Smooth muscle cell (in vitro differentiated cells): ENCODE measurements around the gene CPEB4. TPM values are rescaled to one million over a fixed set of nuclear protein-coding genes. Genes with fewer than 3 reads are reported as not detected.
A peak's percentile ranks its signal among the peaks of the same experiment; 100 is the strongest.

Source experiments
- DNase-seq: peaks from one replicate; lab custom pipeline; 2025; ENCODE audit not compliant: unreplicated experiment; lab: John Stamatoyannopoulos, UW
- H2AFZ ChIP-seq: fragments of 200-600 bp; sonication (generic); 2 replicates; pipeline ENCODE4 v1.6.0; 2016; ENCODE audit warnings: antibody characterized with exemption, low read depth, mild to moderate bottlenecking
- H3F3A ChIP-seq: fragments of 200-600 bp; sonication (generic); 2 replicates; pipeline ENCODE4 v1.6.0; 2017; ENCODE audit warnings: antibody characterized with exemption, low read depth
- H3K27ac ChIP-seq: fragments of 200-600 bp; sonication (generic); 2 replicates; pipeline ENCODE4 v1.5.1; 2016; ENCODE audit warnings: low read depth, mild to moderate bottlenecking
- H3K27me3 ChIP-seq: fragments of 200-600 bp; sonication (generic); 2 replicates; pipeline ENCODE4 v1.6.1; 2016; ENCODE audit warnings: low read depth, mild to moderate bottlenecking
- H3K36me3 ChIP-seq: fragments of 200-600 bp; sonication (generic); 2 replicates; pipeline ENCODE4 v1.5.1; 2016; ENCODE audit warnings: low read depth
- H3K4me1 ChIP-seq: fragments of 200-600 bp; sonication (generic); 2 replicates; pipeline ENCODE4 v1.5.1; 2016; ENCODE audit warnings: low read depth
- H3K4me2 ChIP-seq: fragments of 200-600 bp; sonication (generic); 2 replicates; pipeline ENCODE4 v1.6.0; 2016; ENCODE audit warnings: mild to moderate bottlenecking
- H3K4me3 ChIP-seq: fragments of 200-600 bp; sonication (generic); 2 replicates; pipeline ENCODE4 v1.5.1; 2016; ENCODE audit warnings: mild to moderate bottlenecking
- H3K79me2 ChIP-seq: fragments of 200-600 bp; sonication (generic); 2 replicates; pipeline ENCODE4 v1.6.0; 2016; ENCODE audit warnings: low read depth, mild to moderate bottlenecking
- H3K9ac ChIP-seq: fragments of 200-600 bp; sonication (generic); 2 replicates; pipeline ENCODE4 v1.6.0; 2016; ENCODE audit warnings: low read depth
- H3K9me3 ChIP-seq: fragments of 200-600 bp; sonication (generic); replicated peaks from 2 replicates; pipeline ENCODE4 v1.5.1; 2016; ENCODE audit warnings: low read depth
- H4K20me1 ChIP-seq: fragments of 200-600 bp; sonication (generic); 2 replicates; pipeline ENCODE4 v1.6.0; 2016; ENCODE audit warnings: low read depth
- CTCF ChIP-seq: fragments of 200-600 bp; sonication (generic); IDR thresholded peaks from 2 replicates; pipeline ENCODE4 v1.5.1; 2017; ENCODE audit warnings: borderline replicate concordance, mild to moderate bottlenecking, antibody characterized with exemption; ENCODE audit not compliant: insufficient read depth, poor library complexity, severe bottlenecking
- WGBS: methylation state at CpG from one replicate; pipeline ENCODE4 v1.1.7; 2016; ENCODE audit warnings: low lambda C conversion rate; 5-methylcytosine and 5-hydroxymethylcytosine counted together
- polyA plus RNA-seq: library from polyadenylated mRNA; unstranded; fragments of >200 nt; fragmentation: Nextera tagmentation; extraction: Ambion mirVana; gene quantifications from 2 replicates; pipeline ENCODE4 v1.2.1, GENCODE V29; 2016
- total RNA-seq: library from RNA; depleted of rRNA; stranded (reverse); fragments of >200 nt; gene quantifications from 2 replicates; pipeline ENCODE4 v1.2.3, GENCODE V29; 2014

CPEB4 gene
- total and polyA plus RNA-seq, 2 experiments from 2014 or later: 5.1 to 38.5 TPM

GRCh38 chr5:173924899-173925298 lies 36.8 kb downstream of the CPEB4 start:
- Histone ChIP-seq H3K79me2 (peaks cover 25% of the 10 kb centered on the region), H3K36me3 (no peaks in the 10 kb centered on the region), H2AFZ (no peak overlapping the region), H3K9me3 (no peaks in the 10 kb centered on the region), H3K27me3 (no peaks in the 10 kb centered on the region), H3K4me1 (peaks cover 42% of the 10 kb centered on the region), H3F3A (peaks cover 11% of the 10 kb centered on the region), H3K9ac (no peak overlapping the region), H4K20me1 (peaks cover 84% of the 10 kb centered on the region), H3K4me3 (no peak overlapping the region), H3K27ac (peak overlapping the region; percentile 45), H3K4me2 (peak overlapping the region; percentile 70)
- DNase-seq: no peak
- TF ChIP-seq CTCF: no peak

- Histone ChIP-seq H3K27ac (peak overlapping the region; percentile 45), H2AFZ (no peak overlapping the region), H3K4me2 (no peak overlapping the region), H3K4me1 (peaks cover 35% of the 10 kb centered on the region), H3K79me2 (peaks cover 25% of the 10 kb centered on the region), H3K9me3 (no peaks in the 10 kb centered on the region), H3K4me3 (no peak overlapping the region), H3F3A (peaks cover 11% of the 10 kb centered on the region), H3K9ac (no peak overlapping the region), H3K36me3 (no peaks in the 10 kb centered on the region), H4K20me1 (peaks cover 87% of the 10 kb centered on the region), H3K27me3 (no peaks in the 10 kb centered on the region)
- TF ChIP-seq CTCF: peak; percentile 55
- no peak for DNase-seq
- WGBS: 34% methylated on average over 3 of the region's 3 CpGs
Measured at GRCh38 chr5:173925449-173926071, 37.4 kb downstream of the CPEB4 start.

GRCh38 chr5:173926359-173926758 lies 38.2 kb downstream of the CPEB4 start:
- no peak overlapping the region for H3K4me3 ChIP-seq
- WGBS: 21% methylated on average over 2 of the region's 2 CpGs
- no peak for DNase-seq
- TF ChIP-seq CTCF: no peak
- H2AFZ ChIP-seq: no peak overlapping the region
- no peak overlapping the region for H3K9ac ChIP-seq
- H3F3A ChIP-seq: peaks cover 11% of the 10 kb centered on the region
- peaks cover 31% of the 10 kb centered on the region for H3K4me1 ChIP-seq
- no peaks in the 10 kb centered on the region for H3K9me3 ChIP-seq
- H3K36me3 ChIP-seq: no peaks in the 10 kb centered on the region
- H3K27me3 ChIP-seq: no peaks in the 10 kb centered on the region
- H3K27ac ChIP-seq: no peak overlapping the region
- no peak overlapping the region for H3K4me2 ChIP-seq
- peaks cover 20% of the 10 kb centered on the region for H3K79me2 ChIP-seq
- H4K20me1 ChIP-seq: peaks cover 89% of the 10 kb centered on the region
